ENCODE results near the gene BLMH.

DNA sequence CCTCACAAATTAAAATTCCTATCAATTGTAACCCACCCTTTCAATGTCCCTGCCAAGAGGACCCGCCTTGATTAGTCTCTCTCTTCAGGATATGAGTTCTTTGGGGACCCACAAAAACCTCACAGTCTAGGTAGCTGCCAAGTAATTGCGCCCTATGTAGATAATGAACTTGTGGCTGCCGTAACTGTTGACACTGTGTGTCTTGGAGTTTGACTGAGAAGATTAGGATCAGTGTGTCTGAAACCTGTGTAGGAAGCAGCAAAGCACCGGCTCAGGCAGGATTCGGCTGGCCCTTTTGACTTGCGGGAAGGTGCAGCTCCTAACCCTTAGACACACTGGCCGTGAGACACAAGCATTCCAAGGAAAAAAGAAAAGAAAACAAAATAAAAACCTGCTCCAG lies 38.4 kb downstream of the BLMH start:
- TF ChIP-seq JUND (IDR thresholded peaks at IDR 0.05) (no peak), YY1 (IDR thresholded peaks at IDR 0.05; ENCODE audit: low read depth) (no peak), EZH2phosphoT487 (IDR thresholded peaks at IDR 0.05; ENCODE audit: borderline replicate concordance, low read depth) (no peak), EP300 (IDR thresholded peaks at IDR 0.05; ENCODE audit: borderline replicate concordance in 1 of 2, low read depth in 1 of 2, low read length in 1 of 2) (no peak), FOXM1 (IDR thresholded peaks at IDR 0.05; ENCODE audit: low read depth) (no peak), PBX3 (IDR thresholded peaks at IDR 0.05) (no peak), SMC3 (IDR thresholded peaks at IDR 0.05; ENCODE audit: low read depth, low read length) (no peak), RFX5 (IDR thresholded peaks at IDR 0.05; ENCODE audit: low read length) (no peak), POLR2AphosphoS5 (IDR thresholded peaks at IDR 0.05; ENCODE audit: low read depth, low read length) (no peak)
- TF ChIP-seq, protein P1, sequence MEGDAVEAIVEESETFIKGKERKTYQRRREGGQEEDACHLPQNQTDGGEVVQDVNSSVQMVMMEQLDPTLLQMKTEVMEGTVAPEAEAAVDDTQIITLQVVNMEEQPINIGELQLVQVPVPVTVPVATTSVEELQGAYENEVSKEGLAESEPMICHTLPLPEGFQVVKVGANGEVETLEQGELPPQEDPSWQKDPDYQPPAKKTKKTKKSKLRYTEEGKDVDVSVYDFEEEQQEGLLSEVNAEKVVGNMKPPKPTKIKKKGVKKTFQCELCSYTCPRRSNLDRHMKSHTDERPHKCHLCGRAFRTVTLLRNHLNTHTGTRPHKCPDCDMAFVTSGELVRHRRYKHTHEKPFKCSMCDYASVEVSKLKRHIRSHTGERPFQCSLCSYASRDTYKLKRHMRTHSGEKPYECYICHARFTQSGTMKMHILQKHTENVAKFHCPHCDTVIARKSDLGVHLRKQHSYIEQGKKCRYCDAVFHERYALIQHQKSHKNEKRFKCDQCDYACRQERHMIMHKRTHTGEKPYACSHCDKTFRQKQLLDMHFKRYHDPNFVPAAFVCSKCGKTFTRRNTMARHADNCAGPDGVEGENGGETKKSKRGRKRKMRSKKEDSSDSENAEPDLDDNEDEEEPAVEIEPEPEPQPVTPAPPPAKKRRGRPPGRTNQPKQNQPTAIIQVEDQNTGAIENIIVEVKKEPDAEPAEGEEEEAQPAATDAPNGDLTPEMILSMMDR (IDR thresholded peaks at IDR 0.05): no peak
- TF ChIP-seq, protein P2, sequence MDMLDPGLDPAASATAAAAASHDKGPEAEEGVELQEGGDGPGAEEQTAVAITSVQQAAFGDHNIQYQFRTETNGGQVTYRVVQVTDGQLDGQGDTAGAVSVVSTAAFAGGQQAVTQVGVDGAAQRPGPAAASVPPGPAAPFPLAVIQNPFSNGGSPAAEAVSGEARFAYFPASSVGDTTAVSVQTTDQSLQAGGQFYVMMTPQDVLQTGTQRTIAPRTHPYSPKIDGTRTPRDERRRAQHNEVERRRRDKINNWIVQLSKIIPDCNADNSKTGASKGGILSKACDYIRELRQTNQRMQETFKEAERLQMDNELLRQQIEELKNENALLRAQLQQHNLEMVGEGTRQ (IDR thresholded peaks at IDR 0.05; ENCODE audit: borderline replicate concordance, low read depth, low read length): no peak
- TF ChIP-seq, protein P3, sequence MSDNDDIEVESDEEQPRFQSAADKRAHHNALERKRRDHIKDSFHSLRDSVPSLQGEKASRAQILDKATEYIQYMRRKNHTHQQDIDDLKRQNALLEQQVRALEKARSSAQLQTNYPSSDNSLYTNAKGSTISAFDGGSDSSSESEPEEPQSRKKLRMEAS (IDR thresholded peaks at IDR 0.05; ENCODE audit: low read depth): no peak
